ENCODE measurements around the gene MLLT3. TPM values are rescaled to one million over a fixed set of nuclear protein-coding genes. Genes with fewer than 3 reads are reported as not detected.
A peak's percentile ranks its signal among the peaks of the same experiment; 100 is the strongest.

The MLLT3 gene
- total and polyA plus RNA-seq, 7 experiments from 2014 or later: 40.9 to 85.3 (median 64.8) TPM

DNA sequence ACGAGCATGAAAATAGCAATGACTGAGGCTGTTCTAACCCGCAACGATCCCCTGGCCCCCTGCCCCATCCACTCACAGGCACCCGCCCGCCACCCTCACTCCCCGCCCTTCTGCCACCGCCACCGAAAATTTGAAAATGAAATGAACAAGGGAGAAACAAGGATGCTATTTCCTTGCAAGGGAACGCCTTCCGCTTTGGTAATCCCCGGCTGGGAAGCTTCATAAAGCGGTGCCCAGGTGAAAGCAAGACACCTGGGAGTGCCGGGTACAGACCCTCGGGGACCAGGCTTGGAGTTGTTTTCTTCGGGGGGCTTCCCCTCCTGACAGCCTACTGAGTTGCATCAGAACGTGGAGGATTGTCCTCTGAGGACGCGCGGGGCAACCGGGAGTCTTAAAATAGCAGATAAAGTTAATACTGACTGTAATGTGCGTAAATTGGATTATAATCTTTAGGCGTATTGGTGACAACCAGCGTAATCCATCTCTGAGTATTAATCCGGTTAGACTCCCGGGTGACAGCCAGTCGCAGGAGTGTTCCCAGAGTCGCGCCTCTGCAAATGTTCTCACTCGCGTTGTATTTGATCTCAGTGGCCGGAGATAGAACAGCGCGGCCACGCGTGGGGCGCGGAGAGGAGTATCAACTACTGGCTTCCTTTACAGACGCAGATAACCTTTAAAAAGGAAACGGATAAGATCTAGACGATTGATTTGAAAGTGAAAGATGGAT, 885 bp upstream of the MLLT3 start:
- Histone ChIP-seq H3K9me3 (ENCODE audit: control insufficient read depth in 2 of 3, low read length in 3 of 3) (no peaks in the 10 kb centered on the region), H3K4me3 (ENCODE audit: low read length) (peak overlapping the region; percentile 84), H3K27ac (ENCODE audit: low read depth, low read length) (peak overlapping the region; percentile 89), H3K27me3 (ENCODE audit: control insufficient read depth in 2 of 2, insufficient read depth in 2 of 2, low read length in 2 of 2) (no peaks in the 10 kb centered on the region), H3K4me1 (ENCODE audit: control insufficient read depth in 2 of 2, insufficient read depth in 2 of 2, low read length in 2 of 2) (peaks cover 21 to 33% of the 10 kb centered on the region in 2 donors), H3K36me3 (ENCODE audit: control insufficient read depth in 2 of 3, insufficient read depth in 3 of 3, low read length in 3 of 3) (peaks cover 0 to 10% (median 0%) of the 10 kb centered on the region in 3 experiments)
- CTCF ChIA-PET: interaction anchor here (0.7 to 3.1 kb wide), 4 partner anchors 69 to 676 kb away, joined by 3 to 13 read pairs (median 6); no protein-coding TSS in a partner anchor
- H3K27ac Mint-ChIP-seq: peak overlapping the region; percentile 89 to 100 (median 99)
- intact Hi-C loops (cut with micrococcal nuclease): loop anchor here (1.0 to 10.0 kb wide), 23 partner anchors 17 to 1576 kb away; partner anchors contain the start of genes HACD4 (in 2 of the 2), DENND4C (in 1 of the 2), FOCAD (in 1 of the 2) and HAUS6 (in 1 of the 2)
- DNase-seq (peak; percentile 35 to 77 (median 76)), ATAC-seq (peak; percentile 31)
- H3K4me1 Mint-ChIP-seq: peaks cover 30 to 41% (median 39%) of the 10 kb centered on the region in 7 donors
- POLR2A ChIA-PET: interaction anchor here (0.5 to 2.3 kb wide), 25 partner anchors 13 to 607 kb away, joined by 3 to 31 read pairs (median 4); partner anchors contain the start of gene FOCAD
- H3K4me3 Mint-ChIP-seq: peak overlapping the region; percentile 92 to 100 (median 98)
- peaks cover 0 to 21% (median 0%) of the 10 kb centered on the region in 5 donors for H3K36me3 Mint-ChIP-seq
- no peaks in the 10 kb centered on the region for H3K27me3 Mint-ChIP-seq
- H3K9me3 Mint-ChIP-seq: peaks cover 0 to 2% (median 0%) of the 10 kb centered on the region in 11 donors

DNA sequence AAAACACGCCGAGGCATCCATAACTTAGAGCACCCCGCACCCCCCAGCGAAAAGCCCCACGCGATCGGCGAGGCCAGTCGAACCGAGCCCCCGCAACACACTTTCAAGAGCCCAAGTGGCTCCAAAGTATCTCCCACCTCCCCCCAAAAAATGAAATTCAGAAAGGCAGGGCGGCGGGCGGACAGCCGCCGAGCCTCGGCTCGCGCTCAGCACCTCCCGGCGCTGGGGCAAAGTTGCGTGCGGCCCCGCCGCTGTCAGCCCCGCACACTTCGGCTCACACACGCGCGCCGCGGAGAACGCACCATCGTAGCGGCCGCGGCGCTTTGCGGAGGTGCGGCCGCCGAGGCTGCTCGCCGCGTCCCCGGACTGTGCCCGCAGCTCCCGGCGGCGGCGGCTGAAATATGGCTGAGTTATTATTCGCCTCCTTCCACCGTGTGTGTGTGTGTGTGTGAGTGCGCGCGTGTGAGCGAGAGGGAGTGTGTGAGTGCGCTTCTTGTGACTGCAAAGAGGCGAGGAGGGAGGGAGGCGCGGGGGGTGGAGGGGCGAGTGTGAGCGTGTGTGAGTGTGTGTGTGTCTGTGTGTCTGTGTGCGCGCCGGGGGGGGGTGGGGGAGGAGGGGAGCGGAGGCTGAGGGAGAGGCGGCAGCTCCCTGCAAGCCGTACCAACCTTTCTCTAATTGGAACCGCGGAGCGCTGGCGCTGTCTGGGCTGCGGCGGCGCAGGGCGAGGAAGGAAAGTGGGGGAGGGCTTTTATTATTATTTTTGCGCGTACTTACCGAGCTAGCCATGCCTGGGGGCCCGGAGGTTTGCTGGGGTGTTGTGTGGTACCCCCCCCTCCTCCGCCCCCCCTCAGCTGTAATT, 599 bp downstream of the MLLT3 start:
- Mint-ChIP-seq H3K27ac (peak overlapping the region; percentile 89 to 100 (median 99)), H3K4me1 (peaks cover 35 to 54% (median 51%) of the 10 kb centered on the region in 7 donors), H3K36me3 (peaks cover 0 to 23% (median 0%) of the 10 kb centered on the region in 5 donors), H3K9me3 (peaks cover 0 to 2% (median 0%) of the 10 kb centered on the region in 11 donors), H3K27me3 (no peaks in the 10 kb centered on the region), H3K4me3 (peak overlapping the region; percentile 92 to 100 (median 98))
- ChIA-PET POLR2A (interaction anchor here (0.6 to 2.3 kb wide), 33 partner anchors 11 to 606 kb away, joined by 3 to 31 read pairs (median 4); partner anchors contain the start of genes FOCAD and HACD4), CTCF (interaction anchor here (0.6 to 1.5 kb wide), 10 partner anchors 26 to 489 kb away, joined by 3 to 9 read pairs (median 4); partner anchors contain the start of gene FOCAD)
- DNase-seq (peak; percentile 42 to 91 (median 79)), ATAC-seq (peak; percentile 56)
- H3K36me3 ChIP-seq (ENCODE audit: control insufficient read depth in 2 of 3, insufficient read depth in 3 of 3, low read length in 3 of 3): peaks cover 0 to 10% (median 0%) of the 10 kb centered on the region in 3 experiments
- peak overlapping the region; percentile 84 for H3K4me3 ChIP-seq (ENCODE audit: low read length)
- no peaks in the 10 kb centered on the region for H3K27me3 ChIP-seq (ENCODE audit: control insufficient read depth in 2 of 2, insufficient read depth in 2 of 2, low read length in 2 of 2)
- H3K27ac ChIP-seq (ENCODE audit: low read depth, low read length): peak overlapping the region; percentile 89
- peaks cover 21 to 46% of the 10 kb centered on the region in 2 donors for H3K4me1 ChIP-seq (ENCODE audit: control insufficient read depth in 2 of 2, insufficient read depth in 2 of 2, low read length in 2 of 2)
- no peaks in the 10 kb centered on the region for H3K9me3 ChIP-seq (ENCODE audit: control insufficient read depth in 2 of 3, low read length in 3 of 3)
- intact Hi-C loops (cut with micrococcal nuclease): loop anchor here (1.0 to 10.0 kb wide), 29 partner anchors 17 to 1574 kb away; partner anchors contain the start of genes RRAGA (in 2 of the 2), DENND4C (in 1 of the 2), FOCAD (in 1 of the 2) and HAUS6 (in 1 of the 2)

DNA sequence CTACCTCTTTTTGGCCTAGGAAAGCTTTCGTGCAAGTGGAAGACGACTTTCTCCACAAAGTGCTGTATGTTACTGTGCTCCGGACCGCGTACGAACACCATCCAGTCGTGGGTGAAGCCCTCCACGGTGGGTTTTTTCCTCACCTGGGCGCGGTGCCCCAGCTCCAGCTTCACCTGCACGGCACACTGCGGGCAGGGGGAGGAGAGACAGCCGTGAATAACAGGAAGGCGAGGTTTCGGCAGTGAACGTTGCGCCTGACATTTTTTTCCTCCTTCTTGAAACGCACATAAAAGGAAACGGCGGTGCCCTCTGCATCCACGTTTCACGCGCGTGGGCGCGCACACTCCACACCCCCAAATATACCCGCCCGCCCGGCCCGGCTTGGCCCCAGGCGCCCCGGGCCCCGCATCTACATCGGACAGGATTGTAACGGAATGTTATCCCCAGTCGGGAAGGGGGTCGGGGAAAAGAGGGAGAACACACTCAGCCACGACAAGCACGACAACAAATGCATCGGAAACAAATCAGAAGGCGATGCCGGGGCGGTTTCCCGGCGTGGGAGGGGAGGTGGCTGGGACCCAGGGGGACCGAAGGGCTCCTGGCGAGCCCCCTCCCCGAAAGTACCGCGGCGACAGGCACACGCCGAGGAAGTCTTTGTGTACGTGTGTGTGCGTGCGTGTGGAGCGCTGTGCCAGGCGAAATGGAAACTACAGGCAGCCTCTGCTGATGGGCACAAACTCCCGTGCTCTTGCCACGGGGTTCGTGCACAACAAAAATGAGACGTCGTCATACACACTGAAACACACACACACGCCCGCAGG, 1.4 kb downstream of the MLLT3 start:
- no peaks in the 10 kb centered on the region for H3K27me3 ChIP-seq (ENCODE audit: control insufficient read depth in 2 of 2, insufficient read depth in 2 of 2, low read length in 2 of 2)
- H3K36me3 ChIP-seq (ENCODE audit: control insufficient read depth in 2 of 3, insufficient read depth in 3 of 3, low read length in 3 of 3): peaks cover 0 to 10% (median 0%) of the 10 kb centered on the region in 3 experiments
- intact Hi-C loops (cut with micrococcal nuclease): loop anchor here (1.0 to 10.0 kb wide), 16 partner anchors 9 to 1574 kb away; partner anchors contain the start of genes DENND4C (in 1 of the 2), HAUS6 (in 1 of the 2), KLHL9 (in 1 of the 2) and MTAP (in 1 of the 2)
- Mint-ChIP-seq H3K4me3 (peak overlapping the region; percentile 92 to 100 (median 98)), H3K9me3 (peaks cover 0 to 2% (median 0%) of the 10 kb centered on the region in 11 donors), H3K27ac (peak overlapping the region; percentile 89 to 100 (median 99)), H3K4me1 (peaks cover 40 to 62% (median 59%) of the 10 kb centered on the region in 7 donors), H3K27me3 (no peaks in the 10 kb centered on the region), H3K36me3 (peaks cover 0 to 23% (median 0%) of the 10 kb centered on the region in 5 donors)
- peak; percentile 33 to 82 (median 78) for DNase-seq
- peak; percentile 20 for ATAC-seq
- no peaks in the 10 kb centered on the region for H3K9me3 ChIP-seq (ENCODE audit: control insufficient read depth in 2 of 3, low read length in 3 of 3)
- H3K4me1 ChIP-seq (ENCODE audit: control insufficient read depth in 2 of 2, insufficient read depth in 2 of 2, low read length in 2 of 2): peaks cover 21 to 46% of the 10 kb centered on the region in 2 donors
- H3K4me3 ChIP-seq (ENCODE audit: low read length): peak overlapping the region; percentile 84
- ChIA-PET CTCF (no interaction called here), POLR2A (interaction anchor here (0.8 to 2.3 kb wide), 13 partner anchors 9 to 321 kb away, joined by 3 to 31 read pairs (median 5); partner anchors contain the start of gene FOCAD)
- peak overlapping the region; percentile 89 for H3K27ac ChIP-seq (ENCODE audit: low read depth, low read length)

DNA sequence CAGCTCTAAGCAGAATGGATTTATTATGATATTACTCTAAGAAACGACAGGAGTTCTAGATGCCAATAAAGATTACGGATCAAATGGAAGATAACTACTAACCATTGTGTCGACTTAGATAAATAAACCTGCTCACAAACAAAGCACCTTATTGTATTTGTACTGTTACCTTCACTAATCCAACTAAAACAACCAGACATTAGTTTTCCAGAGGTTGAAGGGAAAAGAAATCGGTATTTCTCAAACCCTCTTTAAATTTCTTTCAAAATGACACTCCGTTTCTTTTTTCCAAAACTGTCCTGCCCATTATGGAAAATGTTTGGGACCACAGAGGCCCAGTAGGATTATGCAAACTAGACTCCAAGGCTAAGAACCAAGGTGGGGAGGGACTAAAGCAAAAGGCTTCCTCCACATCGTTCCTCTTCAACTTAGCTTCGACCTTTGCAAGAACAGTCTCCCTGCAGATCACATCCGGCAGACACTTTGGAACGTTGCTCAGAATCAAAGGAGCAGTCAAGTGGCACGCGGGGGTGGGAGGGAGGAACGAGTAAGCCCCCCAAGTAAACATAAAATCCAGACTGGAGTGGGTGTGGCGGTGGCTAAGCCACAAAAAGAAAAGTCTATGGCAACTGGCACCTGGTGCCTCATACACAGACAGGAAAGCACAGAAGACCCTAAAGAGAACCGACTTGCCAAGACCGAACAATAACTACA, 2.7 kb downstream of the MLLT3 start:
- DNase-seq: peak in 8 of 9 donors; percentile 26 to 44 (median 38)
- ChIA-PET CTCF (interaction anchor here (0.6 to 1.5 kb wide), 3 partner anchors 15 to 263 kb away, joined by 3 to 4 read pairs (median 3); partner anchors contain the start of gene FOCAD), POLR2A (interaction anchor here (0.5 to 1.4 kb wide), 12 partner anchors 8 to 464 kb away, joined by 3 to 7 read pairs (median 3); no protein-coding TSS in a partner anchor)
- Mint-ChIP-seq H3K27me3 (no peaks in the 10 kb centered on the region), H3K9me3 (peaks cover 0 to 2% (median 0%) of the 10 kb centered on the region in 11 donors), H3K36me3 (peaks cover 0 to 25% (median 0%) of the 10 kb centered on the region in 5 donors), H3K4me3 (peak overlapping the region; percentile 92 to 99 (median 94)), H3K4me1 (peaks cover 43 to 70% (median 66%) of the 10 kb centered on the region in 7 donors), H3K27ac (peak overlapping the region; percentile 88 to 100 (median 96))
- no peak for ATAC-seq
- intact Hi-C loops (cut with micrococcal nuclease): loop anchor here (1.0 to 10.0 kb wide), 15 partner anchors 7 to 1572 kb away; partner anchors contain the start of genes DENND4C (in 1 of the 2), HAUS6 (in 1 of the 2), KLHL9 (in 1 of the 2) and MTAP (in 1 of the 2)
- Histone ChIP-seq H3K36me3 (ENCODE audit: control insufficient read depth in 2 of 3, insufficient read depth in 3 of 3, low read length in 3 of 3) (peaks cover 0 to 10% (median 0%) of the 10 kb centered on the region in 3 experiments), H3K27me3 (ENCODE audit: control insufficient read depth in 2 of 2, insufficient read depth in 2 of 2, low read length in 2 of 2) (no peaks in the 10 kb centered on the region), H3K4me3 (ENCODE audit: low read length) (peak overlapping the region; percentile 84), H3K27ac (ENCODE audit: low read depth, low read length) (peak overlapping the region; percentile 89), H3K4me1 (ENCODE audit: control insufficient read depth in 2 of 2, insufficient read depth in 2 of 2, low read length in 2 of 2) (peaks cover 18 to 47% of the 10 kb centered on the region in 2 donors), H3K9me3 (ENCODE audit: control insufficient read depth in 2 of 3, low read length in 3 of 3) (no peaks in the 10 kb centered on the region)
